HG03280 (cell line): Measurements from ENCODE around the gene AGPAT4.

ENCODE experiments used
- ATAC-seq: cut with Tn5 transposase; IDR thresholded peaks from one replicate; pipeline ENCODE4 v1.9.1; 2021; ENCODE audit warnings: mild to moderate bottlenecking, moderate library complexity; ENCODE audit not compliant: unreplicated experiment

The AGPAT4 gene

DNA sequence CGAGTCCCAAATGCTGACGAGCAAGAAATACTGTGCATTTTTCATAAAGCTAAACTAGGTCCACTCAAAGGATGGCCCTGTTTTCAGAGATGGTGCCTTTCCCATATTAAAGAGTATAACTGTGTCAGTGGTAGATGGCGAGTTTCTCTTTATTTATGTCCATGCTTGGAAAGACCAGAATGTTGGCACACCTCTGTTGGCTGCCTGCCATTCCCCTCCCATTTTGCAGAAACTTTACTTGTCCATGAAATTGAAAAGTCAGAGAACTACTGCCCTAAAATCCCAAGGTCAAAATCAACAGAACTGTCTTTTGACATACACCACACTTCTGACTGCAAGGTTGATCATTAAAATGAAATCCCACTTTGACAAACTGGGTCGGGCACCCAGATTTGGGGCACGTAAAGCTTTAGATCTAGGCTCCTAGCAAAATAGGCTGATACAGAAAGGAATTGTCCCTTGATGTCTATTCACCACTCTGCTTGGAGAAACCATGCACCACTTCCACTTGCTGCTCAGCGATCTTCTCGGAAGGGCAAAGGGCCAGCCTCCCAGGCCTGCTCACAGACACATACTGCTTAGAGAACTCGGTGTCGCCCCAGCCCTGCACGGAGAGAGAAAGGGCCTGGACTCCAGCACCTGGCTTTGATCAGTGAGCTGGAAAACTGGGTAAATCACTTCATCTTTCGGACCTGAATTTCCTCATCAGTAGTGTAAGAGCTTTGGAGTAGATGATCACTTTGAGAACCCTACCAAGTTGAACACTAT lies 130.0 kb downstream of the AGPAT4 start:
- no peak for ATAC-seq

DNA sequence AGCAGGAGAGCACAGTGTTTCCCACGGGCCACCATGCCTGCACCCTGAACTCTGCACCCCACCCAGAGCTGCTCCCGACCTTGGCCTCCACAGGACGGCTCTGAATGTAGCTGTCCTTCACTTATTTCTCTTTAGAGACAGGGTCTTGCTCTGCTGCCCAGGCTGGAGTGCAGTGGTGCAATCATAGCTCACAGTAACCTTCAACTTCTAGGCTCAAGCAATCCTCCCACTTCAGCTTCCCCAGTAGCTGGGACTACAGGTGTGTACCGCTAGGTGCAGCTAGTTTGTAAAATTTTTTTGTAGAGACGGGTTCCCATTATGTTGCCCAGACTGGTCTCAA lies 130.9 kb downstream of the AGPAT4 start:
- ATAC-seq = no peak

DNA sequence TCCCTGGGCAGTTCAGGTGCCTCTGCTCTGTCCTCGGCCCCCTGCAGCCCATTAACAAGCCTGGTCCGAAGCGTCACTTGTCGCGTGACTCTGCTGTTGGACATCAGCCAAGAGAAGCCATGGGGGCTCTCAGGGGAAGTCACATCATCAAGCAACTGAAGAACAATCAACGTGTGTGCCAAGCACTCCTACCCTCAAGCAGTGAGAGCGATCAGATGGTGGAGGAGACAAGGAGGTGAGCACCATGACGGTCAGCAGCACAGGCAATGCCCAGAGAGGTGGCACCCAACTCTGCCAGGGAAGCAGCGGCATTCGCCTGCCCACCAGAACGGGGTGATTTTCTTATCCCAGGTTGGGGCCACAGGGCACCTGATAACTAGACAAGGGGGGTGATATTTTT lies 132.7 kb downstream of the AGPAT4 start:
- no peak for ATAC-seq

DNA sequence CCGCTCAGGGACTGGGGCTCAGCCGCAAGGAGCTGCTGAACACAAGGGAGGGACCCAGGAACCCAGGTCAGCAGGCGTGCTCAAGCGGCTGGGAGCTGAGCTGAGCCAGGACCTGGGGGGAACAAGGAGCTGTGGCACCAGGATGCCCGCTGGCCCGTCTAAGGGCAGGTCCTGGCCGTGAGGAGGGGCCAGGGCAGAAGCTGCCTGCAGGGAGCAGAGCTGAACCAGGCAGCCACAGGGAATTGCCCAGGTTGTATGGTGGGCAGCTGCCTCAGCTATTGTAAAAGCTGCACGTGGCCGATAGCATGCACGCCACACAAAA lies 133.3 kb downstream of the AGPAT4 start:
- ATAC-seq = no peak

DNA sequence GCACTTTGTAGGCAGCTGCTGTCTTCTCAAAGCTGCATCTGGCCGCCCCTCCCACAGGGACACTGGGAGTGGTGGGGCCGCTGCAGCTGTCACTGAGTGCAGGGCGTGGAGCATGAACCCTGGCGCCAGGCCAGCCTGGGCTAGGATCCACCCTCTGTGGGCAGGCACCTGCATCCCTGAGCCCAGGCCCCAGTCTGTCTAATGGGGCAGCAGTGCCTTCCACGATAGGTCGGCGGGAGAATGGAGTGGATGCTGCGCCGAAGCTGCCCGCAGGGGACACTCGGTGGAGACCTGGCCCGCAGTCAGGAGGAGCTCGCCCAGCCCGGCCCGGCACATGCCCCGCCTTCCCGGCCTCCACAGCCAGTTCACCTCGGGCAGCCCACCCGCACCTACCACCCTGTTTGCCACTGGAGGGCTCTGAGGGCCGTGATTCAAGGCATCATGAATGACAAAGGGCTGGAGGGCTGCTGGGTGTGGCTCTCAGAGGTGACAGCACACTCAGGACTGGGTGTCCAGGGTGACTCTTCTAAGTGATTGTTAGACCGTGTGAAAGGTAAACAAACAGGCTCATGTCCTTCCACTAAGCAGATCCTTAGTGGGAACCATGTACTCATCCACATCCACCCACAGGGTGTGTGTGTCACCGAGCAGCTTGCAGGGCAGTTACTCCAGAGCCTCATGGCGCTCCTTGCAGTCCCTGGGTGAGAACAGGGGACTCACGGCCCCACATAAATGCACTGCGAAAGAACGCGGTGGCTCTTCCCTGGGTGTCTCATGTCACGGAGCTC lies 133.9 kb downstream of the AGPAT4 start:
- no peak for ATAC-seq

DNA sequence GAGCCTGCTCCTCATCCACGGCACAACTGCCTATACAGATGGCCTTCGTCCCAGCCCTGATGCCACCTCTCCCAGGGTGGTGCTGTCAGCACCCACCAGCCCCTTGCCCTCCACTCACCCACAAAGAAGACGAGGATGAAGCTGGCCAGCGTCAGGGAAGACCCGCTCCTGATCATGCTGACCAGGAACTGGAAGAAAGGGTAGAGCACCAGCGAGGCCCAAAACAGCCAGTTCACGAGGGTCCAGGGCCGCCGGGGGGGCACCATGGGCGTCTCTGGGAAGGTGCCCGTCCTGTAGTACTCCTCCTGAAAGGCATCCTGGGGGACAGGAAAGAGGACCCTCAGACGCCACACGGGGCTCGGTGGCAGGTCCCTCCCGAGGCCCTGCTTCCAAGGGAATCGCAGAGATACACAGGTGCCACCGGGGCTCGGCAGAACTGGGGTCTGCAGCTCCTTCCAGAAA lies 134.5 kb downstream of the AGPAT4 start:
- ATAC-seq = no peak

DNA sequence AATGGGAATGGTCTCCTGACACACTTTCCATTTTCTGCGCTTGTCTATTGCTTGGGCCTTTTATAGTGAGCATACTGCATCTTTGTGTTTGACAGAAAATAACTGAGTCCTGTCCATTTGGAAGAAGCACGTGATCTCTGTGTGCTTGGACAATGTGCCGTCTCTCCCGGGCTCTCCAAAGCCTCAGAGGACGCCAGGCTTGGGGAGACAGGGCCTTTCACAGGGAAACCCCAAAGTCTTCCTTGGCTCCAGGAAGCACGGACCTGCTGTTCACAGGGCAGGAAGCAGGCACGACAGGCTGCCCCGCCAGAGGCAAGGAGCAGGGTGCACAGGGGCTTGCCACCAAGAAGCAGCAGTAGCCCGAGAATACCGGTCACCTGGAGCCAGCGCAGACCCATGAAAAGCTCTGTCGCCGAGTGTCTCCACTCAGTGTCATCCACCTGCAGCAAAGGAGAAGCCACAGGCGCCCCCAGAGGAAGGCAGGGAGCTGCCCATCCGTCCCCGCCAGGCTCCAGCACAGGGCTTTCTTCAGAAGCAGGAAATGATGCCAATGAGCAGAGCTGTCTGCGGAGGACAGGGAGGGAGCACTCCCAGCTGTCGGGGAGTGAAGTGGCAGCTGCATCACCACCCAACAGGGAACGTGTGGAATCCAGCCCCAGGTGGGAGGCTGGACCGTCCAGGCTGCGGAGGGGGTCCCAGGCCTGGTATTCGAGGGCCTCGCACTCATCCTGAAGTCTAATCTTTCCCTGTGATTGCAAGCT lies 135.1 kb downstream of the AGPAT4 start:
- ATAC-seq = no peak

DNA sequence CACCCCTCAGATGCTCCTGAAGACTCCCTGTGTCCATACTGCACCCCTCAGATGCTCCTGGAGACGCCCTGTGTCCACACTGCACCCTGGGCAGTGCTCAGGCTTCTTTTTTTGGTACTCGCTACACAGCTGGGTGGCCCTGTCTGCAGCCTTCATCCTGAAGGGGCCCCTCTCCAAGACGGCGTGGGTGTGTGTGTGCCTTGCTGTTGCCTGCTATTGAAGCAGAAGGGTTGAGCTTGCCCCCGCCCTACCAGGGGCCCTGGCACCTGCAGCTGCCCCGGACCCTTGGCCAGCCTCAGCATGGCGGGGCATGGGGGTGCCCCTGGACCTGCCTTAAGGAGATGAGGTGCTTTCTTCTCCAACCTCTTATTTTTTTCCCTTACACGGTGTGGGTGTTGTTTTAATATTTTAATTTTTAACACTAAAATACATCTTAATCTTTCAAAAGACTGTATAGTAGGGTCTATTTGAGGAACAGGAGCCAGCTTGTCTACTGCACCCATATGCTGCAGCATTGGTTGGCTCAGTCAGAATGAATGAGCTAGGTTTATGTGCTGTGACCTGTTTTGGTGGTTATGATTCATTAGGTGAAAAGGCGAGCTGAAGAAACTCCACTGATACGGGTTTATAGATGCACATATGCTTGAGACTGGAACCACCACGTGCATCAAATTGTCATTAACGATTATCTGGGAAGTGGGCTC lies 135.9 kb downstream of the AGPAT4 start:
- no peak for ATAC-seq

DNA sequence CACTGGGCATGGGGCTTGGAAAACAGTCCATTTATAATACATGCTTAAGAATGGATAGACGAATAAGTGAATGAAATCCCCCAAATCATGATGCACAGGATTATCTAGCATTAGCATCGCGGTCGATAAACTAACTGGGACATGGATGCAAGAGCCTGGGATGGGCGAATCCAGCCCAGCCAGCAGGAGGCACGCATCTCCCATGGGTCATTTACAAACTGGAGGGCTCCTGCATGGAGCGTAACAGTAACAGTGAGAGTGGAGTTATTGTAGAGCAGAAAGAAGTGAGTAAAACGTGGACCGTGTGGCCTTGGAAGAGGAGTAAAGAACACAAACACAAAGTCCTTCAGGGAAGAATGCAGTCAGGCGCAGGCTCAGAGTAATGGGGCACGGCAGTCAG lies 136.5 kb downstream of the AGPAT4 start:
- ATAC-seq = no peak

DNA sequence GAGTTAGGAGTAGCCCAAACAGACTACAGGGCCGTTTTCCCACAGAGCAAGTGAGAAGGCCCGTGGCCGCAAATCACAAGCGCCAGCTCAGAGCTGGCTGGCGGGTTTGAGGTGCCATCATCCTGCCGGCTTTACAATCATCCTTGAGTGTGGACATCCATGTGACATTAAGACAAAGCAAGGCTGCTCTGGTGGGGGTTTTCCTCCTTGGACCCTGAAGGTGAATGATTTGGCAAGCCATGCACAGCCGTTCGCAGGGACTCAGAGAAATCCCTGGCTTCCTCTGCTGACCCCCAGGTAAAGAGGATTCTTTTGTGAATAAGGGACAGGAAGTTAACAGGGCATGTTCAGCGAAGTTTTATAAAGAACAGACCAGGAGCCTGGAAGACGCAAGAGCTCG lies 137.2 kb downstream of the AGPAT4 start:
- ATAC-seq = no peak

DNA sequence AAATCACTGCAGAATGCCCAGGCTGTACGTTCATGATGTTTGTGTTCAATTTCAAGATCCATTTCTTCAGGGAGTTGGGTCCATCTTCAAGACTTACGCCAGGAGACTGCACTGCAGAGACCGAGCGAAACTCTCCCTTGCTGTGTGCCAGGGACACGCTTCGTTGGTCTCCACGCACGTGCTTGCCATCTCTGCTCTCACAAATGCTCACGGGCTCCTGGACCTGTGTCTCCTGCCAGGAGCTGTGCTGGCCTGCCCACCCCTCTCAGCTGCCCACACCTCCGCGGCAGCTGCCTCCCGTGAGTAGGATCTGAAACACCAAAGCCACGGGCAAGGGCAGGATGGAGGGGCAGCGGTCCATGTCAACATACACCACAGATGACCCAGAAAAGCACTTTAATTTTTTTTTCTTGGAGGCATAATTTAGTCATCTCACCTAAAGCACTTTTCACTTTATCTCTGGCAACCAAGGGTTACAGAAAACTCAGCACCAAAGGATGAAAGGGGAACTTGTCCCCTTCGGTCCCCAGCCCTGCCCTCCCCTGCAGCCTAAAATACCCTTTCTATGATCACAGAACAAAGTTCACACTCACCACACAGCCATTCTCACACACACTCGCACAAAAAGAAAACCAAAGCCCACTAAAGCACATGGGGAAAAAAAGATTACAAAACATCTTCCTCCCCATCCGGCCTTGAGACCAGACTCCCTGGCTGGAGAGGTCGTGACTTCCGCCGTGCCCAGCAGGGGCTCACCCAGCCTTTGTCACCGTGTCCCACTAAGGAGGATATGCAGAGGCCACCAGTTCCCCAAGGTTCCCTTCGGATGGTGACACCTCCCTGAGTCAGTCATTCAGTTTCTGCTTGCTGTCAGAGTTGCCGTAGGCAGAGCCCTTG lies 137.9 kb downstream of the AGPAT4 start:
- no peak for ATAC-seq

DNA sequence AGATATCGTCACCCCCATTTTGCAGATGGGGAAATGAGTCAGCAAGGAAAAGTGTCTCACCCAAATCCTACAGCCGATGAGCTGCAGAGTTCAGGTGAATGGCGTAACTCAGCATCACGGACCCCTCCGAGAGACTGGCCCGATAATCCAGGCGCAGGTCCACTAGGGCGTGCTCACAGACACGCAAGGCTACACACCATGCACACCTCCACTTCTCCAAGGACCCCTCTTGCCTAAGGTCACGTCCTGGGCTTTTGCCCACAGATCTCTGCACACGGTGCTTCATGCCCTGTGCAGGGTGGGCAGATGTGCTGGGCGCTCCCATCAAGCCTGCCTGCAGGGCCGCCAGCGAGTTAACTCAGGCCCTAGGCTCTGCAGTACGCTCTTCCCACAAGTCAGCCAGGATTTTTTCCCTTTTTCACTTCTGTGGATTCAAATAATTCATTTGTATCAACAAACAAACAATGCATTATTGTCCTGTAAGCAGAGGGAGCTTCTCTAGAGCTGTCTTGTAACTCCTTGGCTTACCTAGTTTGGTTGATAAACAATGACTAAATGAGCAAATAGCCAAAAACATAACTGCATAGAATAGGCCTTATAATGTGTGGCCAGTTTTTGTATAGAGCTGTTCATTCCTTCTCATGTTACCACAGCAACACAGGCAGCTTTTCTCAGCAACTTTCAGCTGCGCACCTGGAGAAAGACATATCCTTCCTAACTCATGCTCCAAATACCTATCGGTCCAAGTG lies 139.1 kb downstream of the AGPAT4 start:
- ATAC-seq = no peak

DNA sequence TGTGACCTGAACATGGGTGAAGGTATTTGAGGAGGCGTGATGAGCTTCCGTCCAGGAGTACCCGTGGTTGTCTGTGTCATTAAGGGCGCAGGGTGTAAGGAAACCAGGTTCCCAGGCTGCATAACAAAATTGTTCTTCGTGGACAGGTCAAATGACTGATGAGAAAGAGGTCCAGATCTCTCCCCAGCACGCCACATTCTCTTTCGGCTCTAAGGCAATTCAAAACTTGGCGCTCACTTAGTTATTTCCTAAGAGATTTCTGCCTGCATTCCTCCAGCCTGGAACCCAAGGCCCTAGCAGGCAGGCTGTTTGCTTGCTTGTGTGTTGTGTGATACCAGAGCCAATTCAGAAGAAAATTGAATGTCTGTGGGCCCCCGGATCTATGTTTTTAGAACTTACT lies 139.9 kb downstream of the AGPAT4 start:
- ATAC-seq = no peak

DNA sequence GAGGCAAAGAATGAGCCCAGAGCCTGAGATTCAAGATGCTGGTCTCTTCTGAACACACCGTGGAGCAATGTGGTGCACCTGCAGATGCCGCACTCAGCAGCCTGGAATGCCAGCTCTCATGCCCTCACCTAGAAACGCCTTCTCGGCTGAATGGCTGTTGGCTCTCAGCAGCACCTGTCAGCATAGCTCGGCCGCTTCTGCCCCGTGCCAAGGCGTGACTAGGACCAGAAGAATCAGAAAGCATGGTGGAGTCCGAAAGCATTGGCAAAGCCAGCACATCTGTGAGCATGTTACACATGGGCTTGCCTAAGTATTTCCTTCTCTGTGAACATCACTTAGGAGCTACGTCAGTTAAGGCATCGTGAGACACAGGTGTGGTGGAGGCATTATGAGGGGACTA lies 141.5 kb downstream of the AGPAT4 start:
- no peak for ATAC-seq

DNA sequence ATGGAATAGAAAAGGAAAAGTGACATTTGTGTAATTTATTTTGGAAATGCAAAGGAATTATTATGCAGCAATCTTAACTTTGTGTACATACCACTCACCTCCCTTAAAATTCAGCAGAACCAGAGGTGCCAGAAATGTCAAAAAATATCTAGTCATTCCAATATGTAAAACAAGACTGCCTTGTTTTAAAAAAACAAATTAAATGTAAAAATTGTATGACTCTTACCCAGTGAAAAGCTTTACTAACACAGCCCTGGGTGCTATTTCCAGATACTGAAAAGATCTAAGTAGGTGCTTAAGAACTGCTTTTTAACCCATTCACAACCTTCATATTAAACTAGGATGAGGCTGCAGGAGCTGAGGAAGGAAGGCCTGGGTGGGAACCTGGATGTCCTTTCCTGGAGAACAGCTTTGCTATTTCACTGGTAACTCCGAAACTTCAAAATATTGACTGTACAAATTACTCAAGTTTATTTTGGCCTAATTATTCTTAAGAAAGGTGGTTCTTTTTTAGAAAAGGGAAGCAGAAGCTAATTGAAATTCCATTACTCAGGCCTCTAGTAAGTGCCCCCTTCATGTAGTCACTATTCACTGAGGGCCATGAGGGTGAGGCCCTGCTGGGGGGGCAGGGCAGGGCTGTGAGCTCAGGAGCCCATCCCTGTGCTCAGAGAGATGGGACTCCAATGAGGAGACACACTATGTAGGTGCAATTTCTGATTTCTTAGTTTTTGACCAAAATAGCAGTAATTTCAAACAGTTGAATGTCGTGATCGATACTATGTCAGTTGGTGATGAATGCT lies 142.7 kb downstream of the AGPAT4 start:
- ATAC-seq = no peak

DNA sequence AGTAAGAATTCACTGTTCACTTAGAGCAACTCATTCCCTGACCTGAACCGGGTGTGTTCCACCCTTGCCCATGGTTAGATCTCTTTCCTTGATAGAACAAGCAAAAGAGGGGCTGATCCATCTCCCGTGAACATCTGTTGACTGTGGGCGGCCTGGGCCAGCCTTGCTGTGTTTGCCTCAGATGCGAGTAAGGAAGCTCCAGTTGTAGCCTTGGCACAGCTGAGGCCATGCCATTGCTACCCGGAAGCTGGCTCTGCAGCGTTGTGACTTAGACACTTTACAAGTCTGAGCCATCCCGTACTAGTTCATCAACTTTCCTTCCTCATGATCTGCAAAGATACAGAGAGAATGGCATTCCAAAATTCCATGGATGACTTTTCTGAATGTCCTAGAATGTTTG lies 143.3 kb downstream of the AGPAT4 start:
- ATAC-seq = no peak

DNA sequence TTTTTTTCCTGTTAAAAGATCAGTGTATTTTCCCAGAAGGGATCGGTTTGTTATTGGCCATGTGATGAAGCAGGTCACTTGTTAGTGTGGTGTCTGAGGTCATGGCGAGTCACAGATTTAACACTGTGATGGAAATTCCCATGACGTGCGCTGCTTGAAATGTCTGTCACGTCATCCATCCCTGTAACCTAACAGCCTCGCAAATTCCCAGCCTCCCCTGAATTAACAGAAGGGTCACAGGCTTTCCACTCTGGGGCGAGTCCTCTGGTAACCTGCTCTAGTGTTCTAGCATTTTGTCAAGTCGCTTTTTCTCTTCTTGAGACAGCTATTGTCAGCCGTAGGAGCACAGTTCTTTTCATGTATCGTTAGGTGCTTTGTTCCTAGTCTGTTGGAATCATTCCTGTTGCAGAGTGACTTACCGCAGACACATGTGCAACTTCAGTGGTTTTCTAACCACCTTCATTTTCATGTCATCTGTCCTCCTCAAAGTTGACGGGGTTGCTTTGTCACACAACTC lies 145.1 kb downstream of the AGPAT4 start:
- ATAC-seq = no peak

DNA sequence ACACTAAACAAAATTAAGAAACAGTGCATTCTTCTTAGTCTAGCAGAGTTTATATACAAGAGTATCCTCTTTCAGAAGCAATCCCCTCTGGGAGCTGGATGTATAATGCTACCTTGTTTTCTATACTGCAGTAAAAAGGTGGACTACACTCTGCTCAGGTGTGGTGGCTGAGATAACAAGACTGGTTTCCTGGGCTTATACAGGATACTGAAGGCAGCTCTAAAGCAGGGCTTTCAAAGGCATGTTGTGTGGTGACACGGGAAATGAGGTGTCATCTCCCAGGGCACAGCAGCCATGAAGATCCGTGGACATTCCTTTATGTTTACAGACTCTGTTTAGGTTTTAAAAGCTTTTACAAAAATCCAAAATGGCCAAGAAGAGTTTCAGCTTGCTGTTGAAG lies 145.6 kb downstream of the AGPAT4 start:
- ATAC-seq = no peak
